ENCODE data around the gene MORN5.

The MORN5 gene

GRCh38 chr9:122124048-122124447, 35.7 kb upstream of the MORN5 start:
- no peak for TF ChIP-seq CTCF (IDR thresholded peaks at IDR 0.05; ENCODE audit: low read depth, low read length)
- H3K4me3 ChIP-seq (replicated peaks in 1 of 2; ENCODE audit: low read depth in 2 of 2, low read length in 2 of 2) = no peak overlapping the region
- DNase-seq (ENCODE audit: low read depth in 2 of 2) = no peak

DNA sequence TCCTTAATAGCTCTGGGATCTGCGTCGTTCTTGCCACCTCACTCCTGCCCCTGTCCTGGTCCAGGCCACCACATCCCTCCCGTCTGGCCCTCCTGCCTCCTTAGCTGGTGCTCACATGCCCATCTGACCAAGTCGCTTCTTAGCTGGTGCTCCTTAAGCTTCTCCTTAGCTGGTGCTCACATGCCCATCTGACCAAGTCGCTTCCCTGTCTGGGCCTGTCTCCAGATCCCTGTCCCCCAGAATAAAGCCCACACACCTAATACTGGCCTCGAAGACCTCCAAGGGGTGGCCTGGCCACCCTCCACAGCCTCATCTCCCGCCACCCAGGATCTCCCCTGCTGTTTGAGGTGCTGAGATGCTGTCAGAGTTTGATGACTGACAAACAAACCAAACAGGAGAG, 35.2 kb upstream of the MORN5 start:
- no peak for DNase-seq (ENCODE audit: low read depth in 2 of 2)
- no peak for TF ChIP-seq CTCF (IDR thresholded peaks at IDR 0.05; ENCODE audit: low read depth, low read length)
- no peak overlapping the region for H3K4me3 ChIP-seq (replicated peaks in 1 of 2; ENCODE audit: low read depth in 2 of 2, low read length in 2 of 2)

- peak; percentile 97 for TF ChIP-seq CTCF (IDR thresholded peaks at IDR 0.05; ENCODE audit: low read depth, low read length)
- no peak overlapping the region for H3K4me3 ChIP-seq (replicated peaks in 1 of 2; ENCODE audit: low read depth in 2 of 2, low read length in 2 of 2)
- peak; percentile 81 to 83 for DNase-seq (ENCODE audit: low read depth in 2 of 2)
Observed at GRCh38 chr9:122125158-122125508, 34.6 kb upstream of the MORN5 start.

DNA sequence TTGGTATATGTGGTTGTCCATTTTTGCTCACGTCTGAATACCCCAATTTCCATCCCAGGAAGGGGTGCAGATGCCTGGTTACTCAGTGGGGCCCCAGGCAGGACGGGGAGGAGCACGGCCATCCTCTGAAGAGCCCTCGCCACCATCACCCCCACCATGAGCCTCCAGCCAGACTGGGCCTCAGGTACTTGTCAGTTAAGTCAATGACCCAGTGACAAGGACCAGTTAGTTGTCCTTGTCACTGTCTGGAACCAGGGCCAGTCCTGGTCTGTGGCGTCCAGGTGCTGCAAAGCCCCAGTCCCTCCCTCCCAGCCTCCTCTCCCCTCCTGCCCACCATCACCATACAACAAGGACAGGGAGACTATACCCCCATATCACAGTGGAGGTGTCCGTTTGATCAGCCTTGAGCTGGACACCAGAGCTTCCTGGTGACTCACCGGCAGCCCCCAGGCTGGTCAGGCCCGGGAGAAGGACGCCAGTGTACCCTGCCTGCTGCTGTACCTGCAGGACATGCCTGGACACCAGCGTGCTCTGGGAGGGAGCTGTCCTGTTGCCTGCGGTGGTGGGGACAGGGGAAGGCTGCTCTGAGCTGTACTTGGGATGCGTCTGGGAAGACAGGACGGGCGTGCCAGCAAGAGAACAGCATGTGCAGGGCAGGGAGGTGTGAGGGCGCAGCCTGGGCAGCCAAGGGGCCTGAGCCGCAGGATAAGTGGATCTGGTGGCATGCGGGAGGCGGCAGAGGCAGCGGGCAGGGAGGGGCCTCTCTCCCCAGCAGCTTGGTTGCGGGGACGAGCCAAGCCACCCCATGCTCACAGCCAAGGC, 34.0 kb upstream of the MORN5 start:
- DNase-seq (ENCODE audit: low read depth in 2 of 2) = peak in 1 of 2 donors; percentile 19
- no peak for TF ChIP-seq CTCF (IDR thresholded peaks at IDR 0.05; ENCODE audit: low read depth, low read length)
- no peak overlapping the region for H3K4me3 ChIP-seq (replicated peaks in 1 of 2; ENCODE audit: low read depth in 2 of 2, low read length in 2 of 2)

- TF ChIP-seq CTCF (IDR thresholded peaks at IDR 0.05; ENCODE audit: low read depth, low read length) = no peak
- H3K4me3 ChIP-seq (replicated peaks in 1 of 2; ENCODE audit: low read depth in 2 of 2, low read length in 2 of 2) = peak overlapping the region; percentile 30 to 38
Observed at GRCh38 chr9:122126331-122127261, 33.1 kb upstream of the MORN5 start.

DNA sequence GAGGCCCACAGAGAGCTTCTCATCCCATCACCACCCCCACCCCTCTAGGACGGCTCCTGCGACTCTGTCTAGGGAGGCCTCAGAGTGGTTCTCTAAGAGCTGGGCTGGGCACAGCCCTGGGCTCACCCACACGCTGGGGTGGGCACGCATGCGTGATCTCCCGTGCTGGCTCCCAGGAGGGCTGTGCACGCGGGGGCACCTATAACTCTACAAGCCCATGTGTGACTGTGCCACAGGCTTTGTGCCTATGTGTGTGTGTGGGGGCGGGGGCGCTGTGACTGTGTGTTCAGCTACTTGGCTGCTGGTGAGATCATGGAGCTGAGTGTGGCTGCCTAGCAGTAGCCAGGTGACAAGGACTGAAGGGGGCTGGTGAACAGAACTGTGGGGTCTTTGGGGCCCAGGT, 32.3 kb upstream of the MORN5 start:
- DNase-seq (ENCODE audit: low read depth in 2 of 2) = no peak
- TF ChIP-seq CTCF (IDR thresholded peaks at IDR 0.05; ENCODE audit: low read depth, low read length) = no peak
- H3K4me3 ChIP-seq (replicated peaks in 1 of 2; ENCODE audit: low read depth in 2 of 2, low read length in 2 of 2) = no peak overlapping the region

More at GRCh38 chr9:122126331-122127261, 33.1 kb upstream of the MORN5 start:
- peak in 1 of 2 donors; percentile 55 for DNase-seq (ENCODE audit: low read depth in 2 of 2)

Measured in cardiac fibroblast (primary cell).